B cell (primary cell): ENCODE data around the gene SNAP29. TPM values are rescaled to one million over a fixed set of nuclear protein-coding genes. Genes with fewer than 3 reads are reported as not detected.
"Not testable (repeated sequence)": the region's sequence is repeated elsewhere in the genome, so short reads cannot be mapped to it uniquely, and the experiment has no call there.

Experiments
- ATAC-seq: fragments of 200-7000 bp; cut with Tn5 transposase; one replicate; pipeline ENCODE4 v1.10.0; 2021; ENCODE audit warnings: low read depth, mild to moderate bottlenecking, moderate number of reproducible peaks, moderate library complexity
- CTCF ChIA-PET: fragments of 350-600 bp; sonication (Branson Sonifier 250); formaldehyde crosslinking; loops from one replicate; lab custom pipeline; 2021; ENCODE audit warnings: antibody characterized with exemption, inconsistent platforms; lab: Charles Lee
- POLR2A ChIA-PET: fragments of 350-600 bp; sonication (Branson Sonifier 250); formaldehyde crosslinking; loops from one replicate; lab custom pipeline; 2021; ENCODE audit warnings: antibody characterized with exemption; lab: Charles Lee
- DNase-seq: peaks from one replicate; pipeline ENCODE4 v3.0.0; 2013
- H2AFZ ChIP-seq: 2 replicates; pipeline ENCODE4 v1.6.1; 2012; ENCODE audit warnings: mild to moderate bottlenecking, low read depth, low read length; ENCODE audit not compliant: insufficient read depth, poor library complexity, severe bottlenecking
- H3K27ac ChIP-seq, 2 donors: 1 replicate in 1 of 2; 2 replicates in 1 of 2; pipeline ENCODE4 v1.5.1; 2012 to 2013; ENCODE audit warnings: low read length in 2 of 2, mild to moderate bottlenecking in 2 of 2, moderate library complexity in 1 of 2
- H3K27me3 ChIP-seq, 4 experiments: fragments of 200-600 bp in 1 of 4; sonication (generic) in 1 of 4; replicated peaks in 1 of 4; 1 replicate in 2 of 4; 2 replicates in 2 of 4; pipeline versions ENCODE4 v1.6.1 to v1.7.0; 2013 to 2016; ENCODE audit warnings: low read length in 3 of 4, mild to moderate bottlenecking in 2 of 4, mixed read lengths in 1 of 4, moderate library complexity in 1 of 4; ENCODE audit not compliant: insufficient read depth in 4 of 4, control insufficient read depth in 3 of 4; ENCODE audit errors: control extremely low read depth in 1 of 4
- H3K36me3 ChIP-seq, 2 experiments: replicated peaks in 1 of 2; 1 replicate in 1 of 2; 2 replicates in 1 of 2; pipeline versions ENCODE4 v1.6.1 to v1.7.1; 2013; ENCODE audit warnings: low read length in 1 of 2; ENCODE audit not compliant: insufficient read depth in 2 of 2, control insufficient read depth in 1 of 2; ENCODE audit errors: control extremely low read depth in 1 of 2, extremely low read depth in 1 of 2
- H3K4me1 ChIP-seq, 2 donors: fragments of 200-600 bp in 1 of 2; sonication (generic) in 1 of 2; 1 replicate in 1 of 2; 2 replicates in 1 of 2; pipeline versions ENCODE4 v1.5.1 to v1.6.1; 2013 to 2017; ENCODE audit warnings: low read length in 2 of 2; ENCODE audit not compliant: control insufficient read depth in 2 of 2, insufficient read depth in 2 of 2
- H3K4me2 ChIP-seq: replicated peaks from 2 replicates; pipeline ENCODE3; 2012; ENCODE audit warnings: mild to moderate bottlenecking, low read depth, low read length; ENCODE audit not compliant: poor library complexity, severe bottlenecking
- H3K4me3 ChIP-seq, 5 experiments: fragments of 200-600 bp in 1 of 5; sonication (generic) in 1 of 5; 1 replicate in 3 of 5; 2 replicates in 2 of 5; pipeline versions ENCODE4 v1.5.1 to v1.7.0; 2011 to 2016; ENCODE audit warnings: low read length in 4 of 5, mild to moderate bottlenecking in 4 of 5, low read depth in 2 of 5, control low read depth in 1 of 5, moderate library complexity in 1 of 5; ENCODE audit not compliant: insufficient read depth in 1 of 5; ENCODE audit errors: control extremely low read depth in 1 of 5, extremely low read depth in 1 of 5
- H3K79me2 ChIP-seq: fragments of 200-600 bp; sonication (generic); one replicate; pipeline ENCODE4 v1.6.0; 2016; ENCODE audit warnings: low read length; ENCODE audit not compliant: control insufficient read depth, insufficient read depth
- H3K9ac ChIP-seq: fragments of 200-600 bp; sonication (generic); 2 replicates; pipeline ENCODE4 v1.6.1; 2017; ENCODE audit warnings: mild to moderate bottlenecking, low read length, moderate library complexity
- H3K9me3 ChIP-seq, 3 donors: one replicate each; pipeline versions ENCODE4 v1.6.1 to v1.7.1; 2013; ENCODE audit warnings: low read length in 2 of 3; ENCODE audit not compliant: control insufficient read depth in 2 of 3, insufficient read depth in 1 of 3; ENCODE audit errors: control extremely low read depth in 1 of 3
- H4K20me1 ChIP-seq: 2 replicates; pipeline ENCODE4 v1.6.0; 2012; ENCODE audit warnings: mild to moderate bottlenecking, low read length; ENCODE audit not compliant: insufficient read depth, control insufficient read depth, poor library complexity, severe bottlenecking
- H3K27ac Mint-ChIP-seq: one replicate; pipeline ENCODE4 v1.8.0; 2021; ENCODE audit warnings: mixed read lengths
- H3K27me3 Mint-ChIP-seq: one replicate; pipeline ENCODE4 v1.8.0; 2021; ENCODE audit warnings: mixed read lengths
- H3K4me1 Mint-ChIP-seq: one replicate; pipeline ENCODE4 v1.8.0; 2021; ENCODE audit warnings: mixed read lengths
- H3K4me3 Mint-ChIP-seq: one replicate; pipeline ENCODE4 v1.8.0; 2021; ENCODE audit warnings: mixed read lengths
- H3K9me3 Mint-ChIP-seq: one replicate; pipeline ENCODE4 v1.8.0; 2022; ENCODE audit warnings: mixed read lengths; ENCODE audit not compliant: insufficient read depth
- EZH2 ChIP-seq: IDR thresholded peaks from 2 replicates; pipeline ENCODE4 v1.6.1; 2012; ENCODE audit warnings: borderline replicate concordance, low read depth, mild to moderate bottlenecking, moderate library complexity, low read length; ENCODE audit not compliant: insufficient read depth, poor library complexity, severe bottlenecking
- WGBS: methylation state at CpG from one replicate; pipeline ENCODE4 v1.1.5; 2013; ENCODE audit warnings: missing lambda C conversion rate; ENCODE audit not compliant: insufficient coverage; 5-methylcytosine and 5-hydroxymethylcytosine counted together
- intact Hi-C: fragments of 100-400 bp; cut with micrococcal nuclease; formaldehyde crosslinking; loops from one replicate; pipeline ENCODE4 v1.10.0; 2022
- polyA plus RNA-seq: library from polyadenylated mRNA; depleted of rRNA; stranded (reverse); fragments of >200 nt; gene quantifications from 2 replicates; pipeline ENCODE4 v1.2.3, GENCODE V29; 2012
- total RNA-seq, 2 donors: library from RNA; stranded (reverse); fragments of 120-200 nt in 1 of 2; gene quantifications; 1 replicate in 1 of 2; 2 replicates in 1 of 2; pipeline versions ENCODE4 v1.2.3 to v1.2.4, GENCODE V29; 2013 to 2022
- TF ChIP-seq, protein P1 (sequence below): fragments of 200-600 bp; IDR thresholded peaks from one replicate; pipeline ENCODE4 v1.8.0; 2022; ENCODE audit warnings: antibody characterized with exemption, mild to moderate bottlenecking

Gene SNAP29
- total and polyA plus RNA-seq, 2 donors (not counting 1 experiment from before 2014, with no cell fraction given) = 13.4 to 17.4 TPM

DNA sequence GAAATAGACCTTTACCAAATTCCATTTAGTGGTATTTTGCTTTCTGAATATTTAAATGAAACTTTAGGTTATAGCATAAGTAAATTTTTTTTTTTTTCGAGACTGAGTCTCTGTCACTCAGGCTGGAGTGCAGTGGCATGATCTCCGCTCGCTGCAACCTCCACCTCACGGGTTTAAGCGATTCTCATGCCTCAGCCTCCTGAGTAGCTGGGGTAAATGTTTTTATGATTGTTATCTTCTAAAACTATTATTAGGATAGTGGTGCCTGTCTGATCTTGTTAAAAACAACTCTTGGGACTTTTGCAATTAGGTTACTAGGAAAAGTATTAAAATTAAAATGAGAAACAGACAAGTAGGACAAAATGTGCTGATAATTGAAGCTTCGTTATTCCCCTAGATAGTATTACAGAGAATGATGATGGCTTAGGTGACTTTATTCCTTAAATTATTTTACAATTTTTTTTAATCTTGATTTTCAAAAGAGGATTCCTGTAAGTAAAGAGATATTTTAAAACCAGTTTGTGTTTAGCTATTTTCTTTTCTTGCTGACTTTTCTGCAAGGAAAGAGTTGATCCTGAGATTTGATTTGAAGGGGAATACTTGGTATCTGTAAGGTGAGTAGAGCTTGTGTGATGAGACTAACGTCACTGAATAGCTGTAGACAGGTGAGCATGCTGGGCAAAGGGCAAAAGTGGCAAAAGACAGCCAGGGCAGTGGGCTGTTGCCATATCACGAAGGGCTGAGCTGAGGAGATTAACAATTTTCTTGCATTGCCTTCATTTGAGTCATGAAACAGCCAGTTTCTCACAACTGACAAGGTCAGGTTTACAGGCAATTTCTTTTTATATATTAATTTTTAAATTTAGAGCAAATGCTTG lies 79.2 kb downstream of the SNAP29 start:
- H3K27me3 ChIP-seq = no peaks in the 10 kb centered on the region
- intact Hi-C loops = no loop called here
- H3K4me1 ChIP-seq = peaks cover 18 to 19% of the 10 kb centered on the region in 2 donors
- no peak overlapping the region for H3K9ac ChIP-seq
- Mint-ChIP-seq H3K4me3 (no peak overlapping the region), H3K4me1 (peaks cover 66% of the 10 kb centered on the region), H3K27me3 (no peaks in the 10 kb centered on the region), H3K27ac (no peak overlapping the region), H3K9me3 (no peaks in the 10 kb centered on the region)
- CTCF ChIA-PET = interaction anchor here (0.9 to 1.2 kb wide), 2 partner anchors 15 to 52 kb away, joined by 3 read pairs; no protein-coding TSS in a partner anchor
- WGBS = 91% methylated on average over 2 of the region's 8 CpGs
- peaks cover 98% of the 10 kb centered on the region for H3K79me2 ChIP-seq
- peaks cover 89% of the 10 kb centered on the region for H4K20me1 ChIP-seq
- DNase-seq (no peak), ATAC-seq (no peak)
- no peaks in the 10 kb centered on the region for H3K9me3 ChIP-seq
- H3K27ac ChIP-seq = no peak overlapping the region
- H2AFZ ChIP-seq = no peak overlapping the region
- H3K4me3 ChIP-seq = no peak overlapping the region
- TF ChIP-seq EZH2 = no peak
- TF ChIP-seq, protein P1, sequence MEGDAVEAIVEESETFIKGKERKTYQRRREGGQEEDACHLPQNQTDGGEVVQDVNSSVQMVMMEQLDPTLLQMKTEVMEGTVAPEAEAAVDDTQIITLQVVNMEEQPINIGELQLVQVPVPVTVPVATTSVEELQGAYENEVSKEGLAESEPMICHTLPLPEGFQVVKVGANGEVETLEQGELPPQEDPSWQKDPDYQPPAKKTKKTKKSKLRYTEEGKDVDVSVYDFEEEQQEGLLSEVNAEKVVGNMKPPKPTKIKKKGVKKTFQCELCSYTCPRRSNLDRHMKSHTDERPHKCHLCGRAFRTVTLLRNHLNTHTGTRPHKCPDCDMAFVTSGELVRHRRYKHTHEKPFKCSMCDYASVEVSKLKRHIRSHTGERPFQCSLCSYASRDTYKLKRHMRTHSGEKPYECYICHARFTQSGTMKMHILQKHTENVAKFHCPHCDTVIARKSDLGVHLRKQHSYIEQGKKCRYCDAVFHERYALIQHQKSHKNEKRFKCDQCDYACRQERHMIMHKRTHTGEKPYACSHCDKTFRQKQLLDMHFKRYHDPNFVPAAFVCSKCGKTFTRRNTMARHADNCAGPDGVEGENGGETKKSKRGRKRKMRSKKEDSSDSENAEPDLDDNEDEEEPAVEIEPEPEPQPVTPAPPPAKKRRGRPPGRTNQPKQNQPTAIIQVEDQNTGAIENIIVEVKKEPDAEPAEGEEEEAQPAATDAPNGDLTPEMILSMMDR = no peak
- peak overlapping the region; percentile 19 for H3K4me2 ChIP-seq
- POLR2A ChIA-PET = no interaction called here
- peaks cover 9 to 41% of the 10 kb centered on the region in 2 experiments for H3K36me3 ChIP-seq

GRCh38 chr22:20939457-20940185 lies 80.8 kb downstream of the SNAP29 start:
- H3K9me3 Mint-ChIP-seq, H3K9me3 ChIP-seq, H2AFZ ChIP-seq, H3K27me3 ChIP-seq, H3K4me2 ChIP-seq, H3K4me3 ChIP-seq, H3K27ac ChIP-seq, ATAC-seq, H3K4me3 Mint-ChIP-seq, H3K9ac ChIP-seq, H3K27me3 Mint-ChIP-seq, DNase-seq: not testable (repeated sequence)
- H3K4me1 Mint-ChIP-seq = peaks cover 66% of the 10 kb centered on the region
- Histone ChIP-seq H3K79me2 (peaks cover 98% of the 10 kb centered on the region), H4K20me1 (peaks cover 93% of the 10 kb centered on the region), H3K4me1 (peaks cover 18 to 19% of the 10 kb centered on the region in 2 donors), H3K36me3 (peaks cover 5 to 32% of the 10 kb centered on the region in 2 experiments)
- peak overlapping the region; percentile 70 for H3K27ac Mint-ChIP-seq
- POLR2A ChIA-PET = interaction anchor here (0.7 kb wide), 1 partner anchor 66 kb away, joined by 4 read pairs; no protein-coding TSS in a partner anchor
- intact Hi-C loops = loop anchor here (2.0 kb wide), 1 partner anchor 13 kb away; no protein-coding TSS in a partner anchor
- 98% methylated on average over 9 of the region's 14 CpGs for WGBS
- CTCF ChIA-PET = interaction anchor here (0.7 kb wide), 1 partner anchor 1666 kb away, joined by 3 read pairs; no protein-coding TSS in a partner anchor
